Keratinocyte (primary cell): ENCODE measurements around the gene TRAF7. TPM values are rescaled to one million over a fixed set of nuclear protein-coding genes. Genes with fewer than 3 reads are reported as not detected.

Experiments
- DNase-seq: peaks from one replicate; pipeline ENCODE4 v3.0.0-alpha.2; 2011; ENCODE audit warnings: low read depth, missing footprints, low spot score
- FAIRE-seq: peaks from 2 replicates; lab custom pipeline; 2011; peaks lifted over from hg19 to GRCh38; lab: Jason Lieb, UNC
- H2AFZ ChIP-seq: 2 replicates; pipeline ENCODE4 v1.6.0; 2012; ENCODE audit warnings: low read length, control low read depth, inconsistent platforms; ENCODE audit not compliant: control insufficient read depth
- H3K27ac ChIP-seq: 2 replicates; pipeline ENCODE4 v1.5.1; 2011; ENCODE audit warnings: low read length; ENCODE audit not compliant: control insufficient read depth, insufficient read depth
- H3K27me3 ChIP-seq: 3 replicates; pipeline ENCODE4 v1.6.0; 2011; ENCODE audit warnings: low read length; ENCODE audit not compliant: control insufficient read depth, insufficient read depth; ENCODE audit errors: extremely low read depth
- H3K36me3 ChIP-seq, 2 experiments: 2 replicates in 1 of 2; 3 replicates in 1 of 2; pipeline ENCODE4 v1.5.1; 2011; ENCODE audit warnings: low read length in 2 of 2, mild to moderate bottlenecking in 1 of 2; ENCODE audit not compliant: control insufficient read depth in 2 of 2, insufficient read depth in 2 of 2; ENCODE audit errors: extremely low read depth in 1 of 2
- H3K4me1 ChIP-seq: 3 replicates; pipeline ENCODE4 v1.5.1; 2011; ENCODE audit warnings: low read length; ENCODE audit not compliant: control insufficient read depth, insufficient read depth; ENCODE audit errors: extremely low read depth
- H3K4me2 ChIP-seq: 3 replicates; pipeline ENCODE4 v1.6.0; 2011; ENCODE audit warnings: low read depth, low read length; ENCODE audit not compliant: control insufficient read depth, insufficient read depth; ENCODE audit errors: extremely low read depth
- H3K4me3 ChIP-seq, 3 experiments: fragments of 200-600 bp in 1 of 3; sonication (generic) in 1 of 3; 2 replicates in 2 of 3; 3 replicates in 1 of 3; pipeline ENCODE4 v1.5.1; 2011 to 2016; ENCODE audit warnings: low read length in 3 of 3, mild to moderate bottlenecking in 3 of 3, control low read depth in 2 of 3, inconsistent platforms in 1 of 3, low read depth in 1 of 3, mixed read lengths in 1 of 3, mixed run types in 1 of 3, moderate library complexity in 1 of 3; ENCODE audit not compliant: control insufficient read depth in 2 of 3, insufficient read depth in 2 of 3; ENCODE audit errors: extremely low read depth in 1 of 3
- H3K79me2 ChIP-seq: 2 replicates; pipeline ENCODE4 v1.6.0; 2012; ENCODE audit warnings: low read length; ENCODE audit not compliant: control insufficient read depth, insufficient read depth
- H3K9ac ChIP-seq: 3 replicates; pipeline ENCODE4 v1.6.0; 2011; ENCODE audit warnings: low read length; ENCODE audit not compliant: control insufficient read depth, insufficient read depth; ENCODE audit errors: extremely low read depth
- H3K9me1 ChIP-seq: 3 replicates; pipeline ENCODE4 v1.6.0; 2011; ENCODE audit warnings: low read length; ENCODE audit not compliant: control insufficient read depth, insufficient read depth; ENCODE audit errors: extremely low read depth
- H3K9me3 ChIP-seq: 2 replicates; pipeline ENCODE4 v1.5.1; 2012; ENCODE audit warnings: low read depth, low read length; ENCODE audit not compliant: control insufficient read depth
- H4K20me1 ChIP-seq: 3 replicates; pipeline ENCODE4 v1.6.0; 2011; ENCODE audit warnings: low read length; ENCODE audit not compliant: control insufficient read depth, insufficient read depth; ENCODE audit errors: extremely low read depth
- EZH2 ChIP-seq: IDR thresholded peaks from one replicate; pipeline ENCODE4 v1.6.1; 2012; ENCODE audit warnings: inconsistent platforms, mild to moderate bottlenecking, low read length, moderate library complexity
- dilution Hi-C: fragments of 300-500 bp; cut with MboI; formaldehyde crosslinking; loops from one replicate; pipeline ENCODE4 v1.7.0; 2020; ENCODE audit warnings: low sequenced_read_pairs; ENCODE audit not compliant: extremely low pct_ligation_motif_present
- polyA plus RNA-seq, 5 experiments: library from polyadenylated mRNA; depleted of rRNA in 3 of 5; stranded (reverse) in 3 of 5; stranded (forward) in 1 of 5; unstranded in 1 of 5; fragments of >200 nt; gene quantifications; 1 replicate in 1 of 5; 2 replicates in 3 of 5; 3 replicates in 1 of 5; pipeline versions ENCODE4 v1.2.1 to v1.2.3, GENCODE V29; 2011 to 2012; ENCODE audit warnings: missing spikeins in 2 of 5, low read depth in 1 of 5, low replicate concordance in 1 of 5
- TF ChIP-seq, protein P1 (sequence below), 3 experiments: IDR thresholded peaks in 1 of 3; conservative IDR thresholded peaks in 1 of 3; optimal IDR thresholded peaks in 1 of 3; 2 replicates in 2 of 3; 3 replicates in 1 of 3; pipeline versions ENCODE3 to v1.5.1; 2011; ENCODE audit warnings: low read length in 3 of 3, mild to moderate bottlenecking in 3 of 3, moderate library complexity in 2 of 3, control low read depth in 1 of 3, inconsistent platforms in 1 of 3; ENCODE audit not compliant: insufficient read depth in 2 of 3; ENCODE audit errors: extremely low read depth in 1 of 3

Gene TRAF7
- polyA plus RNA-seq, 1 donor (not counting 4 experiments of a cell fraction or from before 2014, with no cell fraction given) = 38.4 TPM

DNA sequence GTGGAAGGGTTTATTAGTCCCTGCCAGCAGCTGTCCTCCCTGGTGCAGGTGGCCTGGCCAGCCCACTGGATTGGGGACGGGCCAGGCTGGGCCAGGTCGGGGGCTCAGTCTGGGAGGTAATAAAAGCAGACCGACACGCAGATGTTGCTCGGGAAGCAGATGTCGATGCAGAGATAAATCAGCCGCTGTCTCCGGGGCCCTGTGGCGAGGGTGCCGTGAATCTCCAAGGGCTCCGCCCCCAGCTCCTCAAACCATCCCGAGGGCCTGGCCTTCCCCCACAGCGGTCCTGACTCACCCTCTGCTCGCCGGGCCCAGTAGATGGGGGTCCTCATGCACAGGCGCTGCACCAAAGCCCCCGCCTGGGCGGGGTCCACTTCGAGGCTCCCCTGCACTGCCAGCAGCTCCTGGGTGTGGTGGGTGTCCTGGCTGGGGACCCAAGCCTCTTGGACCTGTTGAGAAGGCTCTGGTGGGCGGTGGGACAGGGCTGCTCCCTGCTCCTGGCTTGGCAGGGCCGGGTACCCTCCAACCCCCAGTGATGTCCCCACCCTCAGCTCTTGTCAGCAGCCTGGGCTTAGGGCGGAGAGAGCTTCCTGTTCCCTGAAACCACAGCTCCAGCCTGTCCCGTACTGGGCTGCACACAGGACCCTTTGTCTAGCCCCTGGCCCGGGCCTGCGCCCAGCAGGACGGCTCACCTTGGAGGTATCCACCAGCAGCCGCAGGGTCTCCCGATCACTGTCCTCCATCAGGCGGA lies 53.9 kb downstream of the TRAF7 start:
- no peak overlapping the region for H3K4me2 ChIP-seq
- peaks cover 26% of the 10 kb centered on the region for H3K79me2 ChIP-seq
- H3K36me3 ChIP-seq = peaks cover 12 to 26% of the 10 kb centered on the region in 2 experiments

DNA sequence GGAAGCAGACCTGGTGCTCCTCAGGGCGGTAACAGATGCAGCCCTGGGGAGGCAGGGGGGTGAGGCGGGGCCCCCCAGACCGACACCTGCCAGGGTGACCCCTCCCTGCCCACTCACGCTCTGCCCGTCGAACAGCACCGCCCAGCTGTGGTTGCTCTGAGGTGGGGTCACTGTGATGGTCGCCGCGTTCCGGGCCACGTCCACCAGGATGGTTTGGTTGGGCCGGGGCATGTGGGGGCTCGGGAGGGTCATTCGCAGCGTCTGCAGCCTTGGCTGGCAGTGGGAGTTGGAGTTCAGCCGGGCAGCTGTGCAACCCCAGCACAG lies 54.4 kb downstream of the TRAF7 start:
- dilution Hi-C loops = no loop called here
- no peak overlapping the region for H3K4me2 ChIP-seq
- H3K27me3 ChIP-seq = no peaks in the 10 kb centered on the region
- peaks cover 12 to 26% of the 10 kb centered on the region in 2 experiments for H3K36me3 ChIP-seq
- no peaks in the 10 kb centered on the region for H4K20me1 ChIP-seq
- H3K27ac ChIP-seq = no peak overlapping the region
- TF ChIP-seq, protein P1, sequence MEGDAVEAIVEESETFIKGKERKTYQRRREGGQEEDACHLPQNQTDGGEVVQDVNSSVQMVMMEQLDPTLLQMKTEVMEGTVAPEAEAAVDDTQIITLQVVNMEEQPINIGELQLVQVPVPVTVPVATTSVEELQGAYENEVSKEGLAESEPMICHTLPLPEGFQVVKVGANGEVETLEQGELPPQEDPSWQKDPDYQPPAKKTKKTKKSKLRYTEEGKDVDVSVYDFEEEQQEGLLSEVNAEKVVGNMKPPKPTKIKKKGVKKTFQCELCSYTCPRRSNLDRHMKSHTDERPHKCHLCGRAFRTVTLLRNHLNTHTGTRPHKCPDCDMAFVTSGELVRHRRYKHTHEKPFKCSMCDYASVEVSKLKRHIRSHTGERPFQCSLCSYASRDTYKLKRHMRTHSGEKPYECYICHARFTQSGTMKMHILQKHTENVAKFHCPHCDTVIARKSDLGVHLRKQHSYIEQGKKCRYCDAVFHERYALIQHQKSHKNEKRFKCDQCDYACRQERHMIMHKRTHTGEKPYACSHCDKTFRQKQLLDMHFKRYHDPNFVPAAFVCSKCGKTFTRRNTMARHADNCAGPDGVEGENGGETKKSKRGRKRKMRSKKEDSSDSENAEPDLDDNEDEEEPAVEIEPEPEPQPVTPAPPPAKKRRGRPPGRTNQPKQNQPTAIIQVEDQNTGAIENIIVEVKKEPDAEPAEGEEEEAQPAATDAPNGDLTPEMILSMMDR (optimal IDR thresholded peaks at IDR 0.05 in 1 of 3, IDR thresholded peaks at IDR 0.05 in 1 of 3, conservative IDR thresholded peaks at IDR 0.05 in 1 of 3; ENCODE audit: extremely low read depth in 1 of 3, insufficient read depth in 2 of 3, low read length in 3 of 3) = no peak
- TF ChIP-seq EZH2 = no peak
- no peaks in the 10 kb centered on the region for H3K9me1 ChIP-seq
- peaks cover 26% of the 10 kb centered on the region for H3K79me2 ChIP-seq
- DNase-seq = no peak
- FAIRE-seq = no peak
- no peaks in the 10 kb centered on the region for H3K9me3 ChIP-seq
- H2AFZ ChIP-seq = no peak overlapping the region
- H3K4me3 ChIP-seq = no peak overlapping the region
- no peak overlapping the region for H3K9ac ChIP-seq
- H3K4me1 ChIP-seq = peaks cover 17% of the 10 kb centered on the region

More for the DNA sequence above, 53.9 kb downstream of the TRAF7 start:
- H3K4me1 ChIP-seq = peaks cover 23% of the 10 kb centered on the region
- no peaks in the 10 kb centered on the region for H3K9me1 ChIP-seq
- no peak overlapping the region for H3K9ac ChIP-seq
- TF ChIP-seq, protein P1 (optimal IDR thresholded peaks at IDR 0.05 in 1 of 3, IDR thresholded peaks at IDR 0.05 in 1 of 3, conservative IDR thresholded peaks at IDR 0.05 in 1 of 3; ENCODE audit: extremely low read depth in 1 of 3, insufficient read depth in 2 of 3, low read length in 3 of 3) = no peak
- no peak for TF ChIP-seq EZH2
- no peak overlapping the region for H3K4me3 ChIP-seq
- FAIRE-seq (no peak), DNase-seq (no peak)
- dilution Hi-C loops = no loop called here
- H3K27ac ChIP-seq = no peak overlapping the region
- H3K27me3 ChIP-seq = no peaks in the 10 kb centered on the region
- no peak overlapping the region for H2AFZ ChIP-seq
- no peaks in the 10 kb centered on the region for H3K9me3 ChIP-seq
- H4K20me1 ChIP-seq = no peaks in the 10 kb centered on the region
